Esophagus squamous epithelium (tissue), 5 donors: ENCODE measurements around the gene PPARG. TPM values are rescaled to one million over a fixed set of nuclear protein-coding genes. Genes with fewer than 3 reads are reported as not detected.

ENCODE experiments used
- DNase-seq: peaks from one replicate; lab custom pipeline; 2025; lab: John Stamatoyannopoulos, UW
- H3K27ac ChIP-seq, 4 donors: fragments of 200-600 bp; sonication (generic); one replicate each; pipeline ENCODE4 v1.5.1; 2016 to 2019; ENCODE audit warnings: mild to moderate bottlenecking in 1 of 4
- H3K27me3 ChIP-seq, 4 donors: fragments of 200-600 bp; sonication (generic); 1 replicate in 3 of 4; 2 replicates in 1 of 4; pipeline versions ENCODE4 v1.5.1 to v1.6.0; 2017 to 2021; ENCODE audit warnings: antibody characterized with exemption in 1 of 4
- H3K36me3 ChIP-seq, 3 donors: fragments of 200-600 bp; sonication (generic); one replicate each; pipeline ENCODE4 v1.5.1; 2016 to 2019
- H3K4me1 ChIP-seq, 3 donors: fragments of 200-600 bp; sonication (generic); one replicate each; pipeline ENCODE4 v1.5.1; 2017 to 2019
- H3K4me3 ChIP-seq, 4 donors: fragments of 200-600 bp; sonication (generic); 1 replicate in 3 of 4; 2 replicates in 1 of 4; pipeline ENCODE4 v1.5.1; 2016 to 2019; ENCODE audit warnings: mild to moderate bottlenecking in 2 of 4, moderate library complexity in 1 of 4
- H3K9me3 ChIP-seq, 3 donors: fragments of 200-600 bp; sonication (generic); one replicate each; pipeline ENCODE4 v1.5.1; 2016 to 2019
- CTCF ChIP-seq, 6 experiments: fragments of 450-650 bp in 4 of 6; fragments of 200-600 bp in 2 of 6; sonication (generic) in 2 of 6; IDR thresholded peaks; one replicate each; pipeline ENCODE4 v1.5.1; 2016 to 2019; ENCODE audit warnings: antibody characterized with exemption in 6 of 6, mild to moderate bottlenecking in 4 of 6, moderate library complexity in 4 of 6
- POLR2A ChIP-seq, 4 donors: fragments of 450-650 bp; IDR thresholded peaks; one replicate each; pipeline ENCODE4 v1.6.1; 2017; ENCODE audit warnings: antibody characterized with exemption in 4 of 4, mild to moderate bottlenecking in 4 of 4, moderate library complexity in 3 of 4
- WGBS, 2 donors: methylation state at CpG; one replicate each; pipeline ENCODE4 v1.1.5; 2018; 5-methylcytosine and 5-hydroxymethylcytosine counted together
- intact Hi-C: fragments of 100-400 bp; cut with DNase I; formaldehyde crosslinking; loops from one replicate; pipeline ENCODE4 v1.15.0; 2022
- total RNA-seq, 4 donors: library from RNA; depleted of rRNA; stranded (reverse); fragments of >200 nt; gene quantifications; one replicate each; pipeline ENCODE4 v1.1.0, GENCODE V29; 2016
- donor health status: DM: yes; HTN: yes; CAD: no.

Gene PPARG
- total RNA-seq, 4 donors from 2014 or later, result 6.3 to 13.8 (median 11.4) TPM

GRCh38 chr3:12392101-12392878, 103.4 kb downstream of the PPARG start:
- 74 to 75% methylated on average over 8 of the region's 8 CpGs for WGBS, 2 donors
- TF ChIP-seq POLR2A (IDR thresholded peaks at IDR 0.05) (no peak), CTCF (IDR thresholded peaks at IDR 0.05) (no peak)
- Histone ChIP-seq H3K4me1 (no peaks in the 10 kb centered on the region), H3K36me3 (no peaks in the 10 kb centered on the region), H3K27me3 (no peaks in the 10 kb centered on the region), H3K4me3 (no peak overlapping the region), H3K9me3 (no peaks in the 10 kb centered on the region), H3K27ac (no peak overlapping the region)
- intact Hi-C loops, result no loop called here
- no peak for DNase-seq

GRCh38 chr3:12393894-12394293, 105.0 kb downstream of the PPARG start:
- Histone ChIP-seq H3K36me3 (no peaks in the 10 kb centered on the region), H3K9me3 (no peaks in the 10 kb centered on the region), H3K27ac (no peak overlapping the region), H3K4me1 (no peaks in the 10 kb centered on the region), H3K27me3 (no peaks in the 10 kb centered on the region), H3K4me3 (no peak overlapping the region)
- intact Hi-C loops, result no loop called here
- no peak for DNase-seq
- 70 to 78% methylated on average over 1 of the region's 1 CpG for WGBS, 2 donors
- TF ChIP-seq POLR2A (IDR thresholded peaks at IDR 0.05) (no peak), CTCF (IDR thresholded peaks at IDR 0.05) (no peak)

- WGBS, 2 donors, result 73 to 82% methylated on average over 4 of the region's 4 CpGs
- Histone ChIP-seq H3K4me3 (no peak overlapping the region), H3K27me3 (no peaks in the 10 kb centered on the region), H3K9me3 (no peaks in the 10 kb centered on the region), H3K27ac (no peak overlapping the region), H3K4me1 (no peaks in the 10 kb centered on the region), H3K36me3 (no peaks in the 10 kb centered on the region)
- intact Hi-C loops, result no loop called here
- TF ChIP-seq CTCF (IDR thresholded peaks at IDR 0.05) (no peak), POLR2A (IDR thresholded peaks at IDR 0.05) (no peak)
- DNase-seq, result no peak
These were observed 105.8 kb downstream of the PPARG start for GRCh38 chr3:12394569-12395271.

GRCh38 chr3:12395349-12396012, 106.6 kb downstream of the PPARG start:
- intact Hi-C loops, result no loop called here
- Histone ChIP-seq H3K9me3 (no peaks in the 10 kb centered on the region), H3K4me1 (no peaks in the 10 kb centered on the region), H3K36me3 (no peaks in the 10 kb centered on the region), H3K27ac (no peak overlapping the region), H3K27me3 (no peaks in the 10 kb centered on the region), H3K4me3 (no peak overlapping the region)
- DNase-seq, result no peak
- no peak for TF ChIP-seq CTCF (IDR thresholded peaks at IDR 0.05)
- no peak for TF ChIP-seq POLR2A (IDR thresholded peaks at IDR 0.05)
- WGBS, 2 donors, result 51 to 74% methylated on average over 5 of the region's 5 CpGs

- intact Hi-C loops, result no loop called here
- TF ChIP-seq POLR2A (IDR thresholded peaks at IDR 0.05), result no peak
- TF ChIP-seq CTCF (IDR thresholded peaks at IDR 0.05), result no peak
- no peak overlapping the region for H3K27ac ChIP-seq
- no peak for DNase-seq
- H3K9me3 ChIP-seq, result no peaks in the 10 kb centered on the region
- no peaks in the 10 kb centered on the region for H3K27me3 ChIP-seq
- WGBS, 2 donors, result 71 to 72% methylated on average over 5 to 6 of the region's 6 CpGs
- no peak overlapping the region for H3K4me3 ChIP-seq
- no peaks in the 10 kb centered on the region for H3K4me1 ChIP-seq
- no peaks in the 10 kb centered on the region for H3K36me3 ChIP-seq
These were observed 107.6 kb downstream of the PPARG start for GRCh38 chr3:12396471-12396870.
